ENCODE data around the gene NOG.

Gene NOG

GRCh38 chr17:56570199-56570598, 23.3 kb upstream of the NOG start:
- TF ChIP-seq, protein P1, sequence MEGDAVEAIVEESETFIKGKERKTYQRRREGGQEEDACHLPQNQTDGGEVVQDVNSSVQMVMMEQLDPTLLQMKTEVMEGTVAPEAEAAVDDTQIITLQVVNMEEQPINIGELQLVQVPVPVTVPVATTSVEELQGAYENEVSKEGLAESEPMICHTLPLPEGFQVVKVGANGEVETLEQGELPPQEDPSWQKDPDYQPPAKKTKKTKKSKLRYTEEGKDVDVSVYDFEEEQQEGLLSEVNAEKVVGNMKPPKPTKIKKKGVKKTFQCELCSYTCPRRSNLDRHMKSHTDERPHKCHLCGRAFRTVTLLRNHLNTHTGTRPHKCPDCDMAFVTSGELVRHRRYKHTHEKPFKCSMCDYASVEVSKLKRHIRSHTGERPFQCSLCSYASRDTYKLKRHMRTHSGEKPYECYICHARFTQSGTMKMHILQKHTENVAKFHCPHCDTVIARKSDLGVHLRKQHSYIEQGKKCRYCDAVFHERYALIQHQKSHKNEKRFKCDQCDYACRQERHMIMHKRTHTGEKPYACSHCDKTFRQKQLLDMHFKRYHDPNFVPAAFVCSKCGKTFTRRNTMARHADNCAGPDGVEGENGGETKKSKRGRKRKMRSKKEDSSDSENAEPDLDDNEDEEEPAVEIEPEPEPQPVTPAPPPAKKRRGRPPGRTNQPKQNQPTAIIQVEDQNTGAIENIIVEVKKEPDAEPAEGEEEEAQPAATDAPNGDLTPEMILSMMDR (IDR thresholded peaks at IDR 0.05; ENCODE audit: insufficient read depth, low read depth, low read length, missing control alignments): no peak
- H3K4me3 ChIP-seq (ENCODE audit: low read depth, low read length): no peak overlapping the region

DNA sequence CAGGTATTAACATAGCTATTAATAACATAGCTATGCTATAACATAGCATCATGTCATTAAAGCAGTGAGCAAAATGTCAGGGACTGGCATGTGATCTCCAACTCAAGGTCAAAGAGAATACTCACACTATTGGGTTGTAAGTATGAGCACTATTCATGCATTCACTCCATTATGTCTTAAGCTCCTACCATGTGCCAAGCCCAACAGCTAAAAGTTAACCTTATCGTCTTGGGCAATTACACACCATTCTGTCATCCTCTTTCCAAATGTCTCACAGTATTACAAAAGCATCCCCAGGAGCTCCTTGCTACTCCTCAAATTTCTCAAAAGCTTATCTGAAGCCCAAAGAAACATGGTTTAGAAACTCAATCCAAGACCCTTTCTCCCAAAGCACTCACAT, 22.0 kb upstream of the NOG start:
- DNase-seq (ENCODE audit: low read depth): no peak
- TF ChIP-seq, protein P1 (IDR thresholded peaks at IDR 0.05; ENCODE audit: insufficient read depth, low read depth, low read length, missing control alignments): no peak
- no peak overlapping the region for H3K4me3 ChIP-seq (ENCODE audit: low read depth, low read length)

More at GRCh38 chr17:56570199-56570598, 23.3 kb upstream of the NOG start:
- DNase-seq (ENCODE audit: low read depth): no peak

- DNase-seq (ENCODE audit: low read depth): no peak
- no peak overlapping the region for H3K4me3 ChIP-seq (ENCODE audit: low read depth, low read length)
- TF ChIP-seq, protein P1 (IDR thresholded peaks at IDR 0.05; ENCODE audit: insufficient read depth, low read depth, low read length, missing control alignments): no peak
Observed at GRCh38 chr17:56577190-56577842, 16.2 kb upstream of the NOG start.

GRCh38 chr17:56577843-56578204, 15.7 kb upstream of the NOG start:
- TF ChIP-seq, protein P1 (IDR thresholded peaks at IDR 0.05; ENCODE audit: insufficient read depth, low read depth, low read length, missing control alignments): no peak
- no peak for DNase-seq (ENCODE audit: low read depth)
- no peak overlapping the region for H3K4me3 ChIP-seq (ENCODE audit: low read depth, low read length)

- DNase-seq (ENCODE audit: low read depth): no peak
- TF ChIP-seq, protein P1 (IDR thresholded peaks at IDR 0.05; ENCODE audit: insufficient read depth, low read depth, low read length, missing control alignments): no peak
- no peak overlapping the region for H3K4me3 ChIP-seq (ENCODE audit: low read depth, low read length)
Observed at GRCh38 chr17:56581635-56582627, 11.6 kb upstream of the NOG start.

- TF ChIP-seq, protein P1 (IDR thresholded peaks at IDR 0.05; ENCODE audit: insufficient read depth, low read depth, low read length, missing control alignments): no peak
- DNase-seq (ENCODE audit: low read depth): no peak
- H3K4me3 ChIP-seq (ENCODE audit: low read depth, low read length): no peak overlapping the region
Observed at GRCh38 chr17:56583772-56584171, 9.7 kb upstream of the NOG start.
